Measurements from ENCODE around the gene STK32A. TPM values are rescaled to one million over a fixed set of nuclear protein-coding genes. Genes with fewer than 3 reads are reported as not detected.

STK32A gene
- total and polyA plus RNA-seq, 11 donors = 0.15 to 1.4 (median 0.30) TPM

DNA sequence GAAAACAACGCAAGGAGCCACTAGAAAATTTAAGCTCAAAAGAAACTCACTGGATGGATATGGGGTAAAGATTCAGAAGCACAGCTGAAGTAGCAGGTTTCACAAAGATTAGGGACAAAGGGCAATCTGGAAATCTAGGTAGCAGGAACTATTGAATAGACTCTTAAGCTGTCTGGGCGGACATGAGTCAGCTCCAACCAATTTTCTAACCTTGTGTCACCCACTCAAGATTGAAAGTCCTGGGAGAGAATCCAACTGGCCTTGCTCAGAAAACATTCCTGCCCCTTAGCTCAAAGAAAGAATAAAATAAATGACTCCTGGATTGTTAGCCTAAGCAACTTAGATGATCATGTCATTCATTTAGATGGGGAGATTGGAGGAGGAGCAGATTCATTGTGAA is 69.2 kb downstream of the STK32A start:
- no peaks in the 10 kb centered on the region for H3K9me3 ChIP-seq
- no peaks in the 10 kb centered on the region for H3K4me1 ChIP-seq
- WGBS, 4 donors = 64 to 75% (median 74%) methylated on average over 2 of the region's 2 CpGs
- H3K27me3 ChIP-seq = no peaks in the 10 kb centered on the region
- no peak for DNase-seq
- intact Hi-C loops (cut with DNase I) = no loop called here
- H3K36me3 ChIP-seq = no peaks in the 10 kb centered on the region
- no peak overlapping the region for H3K27ac ChIP-seq
- ATAC-seq = peak in 2 of 4 donors; percentile 22 to 57
- TF ChIP-seq CTCF (IDR thresholded peaks at IDR 0.05) (no peak), POLR2A (IDR thresholded peaks at IDR 0.05) (no peak)
- no peak overlapping the region for H3K4me3 ChIP-seq

DNA sequence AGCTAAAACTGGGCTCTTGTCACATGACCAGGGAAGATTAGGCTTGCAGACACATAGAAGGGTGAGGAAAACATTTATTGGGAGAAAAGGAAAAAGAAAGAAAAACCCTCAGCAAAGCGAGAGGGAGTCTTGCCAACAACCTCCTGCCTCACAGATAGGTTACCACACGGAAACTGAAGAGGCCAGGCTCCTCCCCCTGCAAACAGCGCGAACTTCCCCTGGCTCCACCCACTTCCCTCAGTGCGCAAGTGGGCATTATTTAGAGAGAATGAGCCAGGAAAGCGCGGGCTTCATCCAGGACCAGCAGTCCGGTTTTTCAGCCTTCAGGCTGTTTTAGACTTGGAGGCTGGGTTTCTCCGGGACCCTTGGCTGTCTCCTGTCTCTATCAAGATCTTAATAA is 70.3 kb downstream of the STK32A start:
- no peaks in the 10 kb centered on the region for H3K27me3 ChIP-seq
- intact Hi-C loops (cut with DNase I) = no loop called here
- no peak overlapping the region for H3K4me3 ChIP-seq
- no peaks in the 10 kb centered on the region for H3K36me3 ChIP-seq
- DNase-seq (no peak), ATAC-seq (no peak)
- TF ChIP-seq POLR2A (IDR thresholded peaks at IDR 0.05) = no peak
- no peak for TF ChIP-seq CTCF (IDR thresholded peaks at IDR 0.05)
- no peak overlapping the region for H3K27ac ChIP-seq
- no peaks in the 10 kb centered on the region for H3K4me1 ChIP-seq
- no peaks in the 10 kb centered on the region for H3K9me3 ChIP-seq
- WGBS, 4 donors = 83 to 90% (median 85%) methylated on average over 9 of the region's 9 CpGs

DNA sequence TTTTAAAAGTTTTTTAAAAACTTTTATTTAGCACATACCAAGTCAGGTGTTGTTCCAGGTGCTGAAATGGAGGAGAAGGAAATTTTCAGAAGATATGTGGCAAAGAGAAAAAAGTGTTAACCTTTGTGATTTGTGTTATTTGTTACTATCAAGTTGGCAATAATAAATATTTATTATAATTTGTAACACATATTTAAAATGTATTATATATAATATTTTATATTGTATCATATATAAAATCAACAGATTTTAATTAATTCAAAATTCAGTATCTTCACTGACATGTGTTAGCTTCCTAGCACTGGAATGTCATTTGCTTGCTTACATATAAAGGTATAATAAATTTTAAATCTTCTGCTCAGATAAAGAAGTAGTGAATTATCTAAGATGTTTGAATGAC is 71.5 kb downstream of the STK32A start:
- intact Hi-C loops (cut with DNase I) = no loop called here
- H3K27ac ChIP-seq = no peak overlapping the region
- H3K9me3 ChIP-seq = no peaks in the 10 kb centered on the region
- H3K4me3 ChIP-seq = no peak overlapping the region
- no peak for TF ChIP-seq POLR2A (IDR thresholded peaks at IDR 0.05)
- TF ChIP-seq CTCF (IDR thresholded peaks at IDR 0.05) = no peak
- no peak for ATAC-seq
- H3K27me3 ChIP-seq = no peaks in the 10 kb centered on the region
- no peaks in the 10 kb centered on the region for H3K36me3 ChIP-seq
- no peak for DNase-seq
- H3K4me1 ChIP-seq = no peaks in the 10 kb centered on the region

DNA sequence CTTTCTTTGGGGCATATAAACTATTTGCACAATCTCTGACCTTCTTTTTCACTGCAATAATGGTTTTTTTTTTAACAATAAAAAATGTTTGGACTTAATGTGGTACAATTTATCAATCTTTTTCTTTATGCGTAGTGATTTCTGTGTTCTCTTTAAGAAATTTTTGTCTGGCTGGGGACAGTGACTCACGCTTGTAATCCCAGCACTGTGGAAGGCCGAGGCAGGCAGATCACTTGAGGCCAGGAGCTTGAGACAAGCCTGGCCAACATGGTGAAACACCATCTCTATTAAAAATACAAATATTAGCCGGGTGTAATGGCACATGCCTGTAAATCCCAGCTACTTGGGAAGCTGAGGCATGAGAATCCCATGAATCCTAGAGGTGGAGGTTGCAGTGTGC is 72.3 kb downstream of the STK32A start:
- no peaks in the 10 kb centered on the region for H3K36me3 ChIP-seq
- intact Hi-C loops (cut with DNase I) = no loop called here
- no peak for TF ChIP-seq POLR2A (IDR thresholded peaks at IDR 0.05)
- DNase-seq (no peak), ATAC-seq (no peak)
- H3K27ac ChIP-seq = no peak overlapping the region
- 76 to 87% (median 84%) methylated on average over 4 of the region's 4 CpGs for WGBS, 4 donors
- no peaks in the 10 kb centered on the region for H3K27me3 ChIP-seq
- H3K9me3 ChIP-seq = no peaks in the 10 kb centered on the region
- H3K4me3 ChIP-seq = no peak overlapping the region
- no peaks in the 10 kb centered on the region for H3K4me1 ChIP-seq

DNA sequence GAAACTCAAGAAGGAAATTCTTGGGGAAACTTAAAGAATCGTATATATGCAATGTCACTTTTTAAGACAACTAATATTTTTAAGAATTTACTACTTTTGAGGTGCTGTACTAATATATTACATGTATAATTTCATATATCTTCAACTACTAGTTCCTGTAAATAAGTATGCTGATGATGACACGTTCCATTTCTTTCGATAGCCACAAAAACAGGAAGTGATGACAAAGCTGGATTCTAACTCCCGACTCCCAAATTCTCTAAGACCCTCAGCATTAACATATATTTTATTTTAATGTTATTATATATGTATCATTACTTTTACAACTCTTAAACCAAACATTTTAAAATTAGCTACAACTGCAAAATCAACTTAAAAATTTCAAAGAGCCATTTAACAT is 74.8 kb downstream of the STK32A start:
- no peaks in the 10 kb centered on the region for H3K27me3 ChIP-seq
- 53 to 64% (median 61%) methylated on average over 4 of the region's 4 CpGs for WGBS, 4 donors
- no peaks in the 10 kb centered on the region for H3K4me1 ChIP-seq
- H3K9me3 ChIP-seq = no peaks in the 10 kb centered on the region
- no peak for TF ChIP-seq CTCF (IDR thresholded peaks at IDR 0.05)
- intact Hi-C loops (cut with DNase I) = no loop called here
- no peak overlapping the region for H3K27ac ChIP-seq
- H3K4me3 ChIP-seq = no peak overlapping the region
- H3K36me3 ChIP-seq = no peaks in the 10 kb centered on the region
- ATAC-seq = no peak
- no peak for DNase-seq

All from heart left ventricle (tissue), 16 donors.